B cell (primary cell): ENCODE measurements around the gene MRRF. TPM values are rescaled to one million over a fixed set of nuclear protein-coding genes. Genes with fewer than 3 reads are reported as not detected.

Experiments
- ATAC-seq: fragments of 200-7000 bp; cut with Tn5 transposase; one replicate; pipeline ENCODE4 v1.10.0; 2021; ENCODE audit warnings: low read depth, mild to moderate bottlenecking, moderate number of reproducible peaks, moderate library complexity
- CTCF ChIA-PET: fragments of 350-600 bp; sonication (Branson Sonifier 250); formaldehyde crosslinking; loops from one replicate; lab custom pipeline; 2021; ENCODE audit warnings: antibody characterized with exemption, inconsistent platforms; lab: Charles Lee
- POLR2A ChIA-PET: fragments of 350-600 bp; sonication (Branson Sonifier 250); formaldehyde crosslinking; loops from one replicate; lab custom pipeline; 2021; ENCODE audit warnings: antibody characterized with exemption; lab: Charles Lee
- DNase-seq: peaks from one replicate; pipeline ENCODE4 v3.0.0; 2013
- H2AFZ ChIP-seq: 2 replicates; pipeline ENCODE4 v1.6.1; 2012; ENCODE audit warnings: mild to moderate bottlenecking, low read depth, low read length; ENCODE audit not compliant: insufficient read depth, poor library complexity, severe bottlenecking
- H3K27ac ChIP-seq, 2 donors: 1 replicate in 1 of 2; 2 replicates in 1 of 2; pipeline ENCODE4 v1.5.1; 2012 to 2013; ENCODE audit warnings: low read length in 2 of 2, mild to moderate bottlenecking in 2 of 2, moderate library complexity in 1 of 2
- H3K27me3 ChIP-seq, 4 experiments: fragments of 200-600 bp in 1 of 4; sonication (generic) in 1 of 4; replicated peaks in 1 of 4; 1 replicate in 2 of 4; 2 replicates in 2 of 4; pipeline versions ENCODE4 v1.6.1 to v1.7.0; 2013 to 2016; ENCODE audit warnings: low read length in 3 of 4, mild to moderate bottlenecking in 2 of 4, mixed read lengths in 1 of 4, moderate library complexity in 1 of 4; ENCODE audit not compliant: insufficient read depth in 4 of 4, control insufficient read depth in 3 of 4; ENCODE audit errors: control extremely low read depth in 1 of 4
- H3K36me3 ChIP-seq, 2 experiments: replicated peaks in 1 of 2; 1 replicate in 1 of 2; 2 replicates in 1 of 2; pipeline versions ENCODE4 v1.6.1 to v1.7.1; 2013; ENCODE audit warnings: low read length in 1 of 2; ENCODE audit not compliant: insufficient read depth in 2 of 2, control insufficient read depth in 1 of 2; ENCODE audit errors: control extremely low read depth in 1 of 2, extremely low read depth in 1 of 2
- H3K4me1 ChIP-seq, 2 donors: fragments of 200-600 bp in 1 of 2; sonication (generic) in 1 of 2; 1 replicate in 1 of 2; 2 replicates in 1 of 2; pipeline versions ENCODE4 v1.5.1 to v1.6.1; 2013 to 2017; ENCODE audit warnings: low read length in 2 of 2; ENCODE audit not compliant: control insufficient read depth in 2 of 2, insufficient read depth in 2 of 2
- H3K4me2 ChIP-seq: replicated peaks from 2 replicates; pipeline ENCODE3; 2012; ENCODE audit warnings: mild to moderate bottlenecking, low read depth, low read length; ENCODE audit not compliant: poor library complexity, severe bottlenecking
- H3K4me3 ChIP-seq, 5 experiments: fragments of 200-600 bp in 1 of 5; sonication (generic) in 1 of 5; 1 replicate in 3 of 5; 2 replicates in 2 of 5; pipeline versions ENCODE4 v1.5.1 to v1.7.0; 2011 to 2016; ENCODE audit warnings: low read length in 4 of 5, mild to moderate bottlenecking in 4 of 5, low read depth in 2 of 5, control low read depth in 1 of 5, moderate library complexity in 1 of 5; ENCODE audit not compliant: insufficient read depth in 1 of 5; ENCODE audit errors: control extremely low read depth in 1 of 5, extremely low read depth in 1 of 5
- H3K79me2 ChIP-seq: fragments of 200-600 bp; sonication (generic); one replicate; pipeline ENCODE4 v1.6.0; 2016; ENCODE audit warnings: low read length; ENCODE audit not compliant: control insufficient read depth, insufficient read depth
- H3K9ac ChIP-seq: fragments of 200-600 bp; sonication (generic); 2 replicates; pipeline ENCODE4 v1.6.1; 2017; ENCODE audit warnings: mild to moderate bottlenecking, low read length, moderate library complexity
- H3K9me3 ChIP-seq, 3 donors: one replicate each; pipeline versions ENCODE4 v1.6.1 to v1.7.1; 2013; ENCODE audit warnings: low read length in 2 of 3; ENCODE audit not compliant: control insufficient read depth in 2 of 3, insufficient read depth in 1 of 3; ENCODE audit errors: control extremely low read depth in 1 of 3
- H4K20me1 ChIP-seq: 2 replicates; pipeline ENCODE4 v1.6.0; 2012; ENCODE audit warnings: mild to moderate bottlenecking, low read length; ENCODE audit not compliant: insufficient read depth, control insufficient read depth, poor library complexity, severe bottlenecking
- H3K27ac Mint-ChIP-seq: one replicate; pipeline ENCODE4 v1.8.0; 2021; ENCODE audit warnings: mixed read lengths
- H3K27me3 Mint-ChIP-seq: one replicate; pipeline ENCODE4 v1.8.0; 2021; ENCODE audit warnings: mixed read lengths
- H3K4me1 Mint-ChIP-seq: one replicate; pipeline ENCODE4 v1.8.0; 2021; ENCODE audit warnings: mixed read lengths
- H3K4me3 Mint-ChIP-seq: one replicate; pipeline ENCODE4 v1.8.0; 2021; ENCODE audit warnings: mixed read lengths
- H3K9me3 Mint-ChIP-seq: one replicate; pipeline ENCODE4 v1.8.0; 2022; ENCODE audit warnings: mixed read lengths; ENCODE audit not compliant: insufficient read depth
- CTCF ChIP-seq: fragments of 200-600 bp; IDR thresholded peaks from one replicate; pipeline ENCODE4 v1.8.0; 2022; ENCODE audit warnings: antibody characterized with exemption, mild to moderate bottlenecking
- EZH2 ChIP-seq: IDR thresholded peaks from 2 replicates; pipeline ENCODE4 v1.6.1; 2012; ENCODE audit warnings: borderline replicate concordance, low read depth, mild to moderate bottlenecking, moderate library complexity, low read length; ENCODE audit not compliant: insufficient read depth, poor library complexity, severe bottlenecking
- WGBS: methylation state at CpG from one replicate; pipeline ENCODE4 v1.1.5; 2013; ENCODE audit warnings: missing lambda C conversion rate; ENCODE audit not compliant: insufficient coverage; 5-methylcytosine and 5-hydroxymethylcytosine counted together
- intact Hi-C: fragments of 100-400 bp; cut with micrococcal nuclease; formaldehyde crosslinking; loops from one replicate; pipeline ENCODE4 v1.10.0; 2022
- polyA plus RNA-seq: library from polyadenylated mRNA; depleted of rRNA; stranded (reverse); fragments of >200 nt; gene quantifications from 2 replicates; pipeline ENCODE4 v1.2.3, GENCODE V29; 2012
- total RNA-seq, 2 donors: library from RNA; stranded (reverse); fragments of 120-200 nt in 1 of 2; gene quantifications; 1 replicate in 1 of 2; 2 replicates in 1 of 2; pipeline versions ENCODE4 v1.2.3 to v1.2.4, GENCODE V29; 2013 to 2022

Gene MRRF
- total and polyA plus RNA-seq, 2 donors (not counting 1 experiment from before 2014, with no cell fraction given) = 38.6 to 44.9 TPM

DNA sequence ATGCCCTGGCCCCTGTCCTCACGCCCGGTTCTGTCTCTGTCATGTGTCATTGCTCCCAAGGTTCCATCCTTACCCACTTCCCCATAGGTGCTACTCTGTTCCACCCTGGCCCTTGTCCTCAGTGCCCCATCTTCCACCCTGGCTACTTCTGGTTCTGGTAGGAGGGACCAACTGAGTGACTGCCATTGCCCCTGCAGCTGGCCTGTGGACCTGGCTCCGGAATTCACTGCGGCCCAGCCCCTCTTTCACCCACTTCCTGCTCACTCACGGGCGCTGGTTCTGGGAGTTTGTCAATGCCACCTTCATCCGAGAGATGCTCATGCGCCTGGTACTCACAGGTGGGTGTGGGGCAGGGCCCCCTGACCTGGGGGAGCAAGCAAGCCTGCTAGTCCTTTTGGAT, 113.6 kb downstream of the MRRF start:
- POLR2A ChIA-PET = no interaction called here
- intact Hi-C loops = loop anchor here (5.0 kb wide), 1 partner anchor 74 kb away; no protein-coding TSS in a partner anchor
- no peaks in the 10 kb centered on the region for H3K9me3 Mint-ChIP-seq
- H3K27ac Mint-ChIP-seq = peak overlapping the region; percentile 41
- no peaks in the 10 kb centered on the region for H3K27me3 Mint-ChIP-seq
- peaks cover 25 to 31% of the 10 kb centered on the region in 2 donors for H3K4me1 ChIP-seq
- TF ChIP-seq EZH2 = no peak
- TF ChIP-seq CTCF = no peak
- 93% methylated on average over 6 of the region's 8 CpGs for WGBS
- H3K4me2 ChIP-seq = no peak overlapping the region
- no peak overlapping the region for H2AFZ ChIP-seq
- H3K4me3 Mint-ChIP-seq = no peak overlapping the region
- peaks cover 4 to 33% of the 10 kb centered on the region in 2 experiments for H3K36me3 ChIP-seq
- H3K4me1 Mint-ChIP-seq = peaks cover 38% of the 10 kb centered on the region
- DNase-seq (no peak), ATAC-seq (no peak)
- no peak overlapping the region for H3K4me3 ChIP-seq
- CTCF ChIA-PET = interaction anchor here (0.9 kb wide), 1 partner anchor 75 kb away, joined by 3 read pairs; no protein-coding TSS in a partner anchor
- no peak overlapping the region for H3K9ac ChIP-seq
- peaks cover 1 to 8% (median 6%) of the 10 kb centered on the region in 3 donors for H3K9me3 ChIP-seq
- no peaks in the 10 kb centered on the region for H4K20me1 ChIP-seq
- peaks cover under 1% of the 10 kb centered on the region for H3K79me2 ChIP-seq
- no peaks in the 10 kb centered on the region for H3K27me3 ChIP-seq
- no peak overlapping the region for H3K27ac ChIP-seq

DNA sequence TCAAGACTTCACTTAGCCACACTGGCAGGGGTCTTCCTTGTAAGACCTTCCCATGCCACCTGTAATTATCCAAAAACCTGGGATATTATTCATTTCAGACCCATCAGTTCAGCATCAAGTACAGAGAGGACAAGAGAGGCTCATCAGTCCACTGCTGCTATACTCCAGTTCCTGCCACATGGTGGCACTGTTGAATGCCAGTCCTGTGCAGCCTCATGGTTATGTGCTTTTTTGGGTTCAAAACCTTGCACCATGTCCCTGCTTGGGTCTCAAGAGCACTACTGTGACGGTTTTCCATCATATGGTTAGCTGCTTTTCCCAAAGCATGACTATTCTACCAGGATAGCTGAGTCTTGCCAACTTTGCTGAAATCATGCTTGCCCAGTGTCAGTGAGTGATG, 114.7 kb downstream of the MRRF start:
- Mint-ChIP-seq H3K4me1 (peaks cover 35% of the 10 kb centered on the region), H3K27ac (no peak overlapping the region), H3K9me3 (no peaks in the 10 kb centered on the region), H3K4me3 (no peak overlapping the region), H3K27me3 (no peaks in the 10 kb centered on the region)
- 83% methylated on average over 1 of the region's 1 CpG for WGBS
- intact Hi-C loops = loop anchor here (5.0 kb wide), 1 partner anchor 73 kb away; no protein-coding TSS in a partner anchor
- Histone ChIP-seq H3K27me3 (no peaks in the 10 kb centered on the region), H3K4me2 (no peak overlapping the region), H3K9ac (no peak overlapping the region), H3K27ac (no peak overlapping the region), H3K79me2 (no peaks in the 10 kb centered on the region), H3K4me3 (no peak overlapping the region), H4K20me1 (no peaks in the 10 kb centered on the region), H3K36me3 (peaks cover 4 to 36% of the 10 kb centered on the region in 2 experiments), H2AFZ (no peak overlapping the region), H3K4me1 (peaks cover 25 to 31% of the 10 kb centered on the region in 2 donors), H3K9me3 (peaks cover 1 to 8% (median 6%) of the 10 kb centered on the region in 3 donors)
- TF ChIP-seq CTCF (no peak), EZH2 (no peak)
- ATAC-seq (no peak), DNase-seq (no peak)
- ChIA-PET POLR2A (no interaction called here), CTCF (interaction anchor here (0.5 kb wide), 1 partner anchor 444 kb away, joined by 3 read pairs; no protein-coding TSS in a partner anchor)
